Gastroesophageal sphincter (tissue), 4 donors: ENCODE data around the gene RGP1. TPM values are rescaled to one million over a fixed set of nuclear protein-coding genes. Genes with fewer than 3 reads are reported as not detected.

Source experiments
- ATAC-seq: fragments of 150-250 bp; one replicate; pipeline ENCODE4 v1.9.1; 2016; ENCODE audit warnings: mild to moderate bottlenecking, moderate library complexity
- H3K27ac ChIP-seq, 4 donors: fragments of 200-600 bp; sonication (generic) in 3 of 4; 1 replicate in 3 of 4; 2 replicates in 1 of 4; pipeline ENCODE4 v1.5.1; 2016 to 2019
- H3K27me3 ChIP-seq: fragments of 200-600 bp; sonication (generic); one replicate; pipeline ENCODE4 v1.5.1; 2019
- H3K36me3 ChIP-seq, 2 donors: fragments of 200-600 bp; sonication (generic); one replicate each; pipeline ENCODE4 v1.5.1; 2019; ENCODE audit warnings: control low read depth in 1 of 2
- H3K4me1 ChIP-seq, 3 donors: fragments of 200-600 bp; sonication (generic); 1 replicate in 2 of 3; 2 replicates in 1 of 3; pipeline ENCODE4 v1.5.1; 2016 to 2019; ENCODE audit warnings: control low read depth in 2 of 3
- H3K4me3 ChIP-seq, 2 donors: fragments of 200-600 bp; sonication (generic); one replicate each; pipeline ENCODE4 v1.5.1; 2019; ENCODE audit warnings: mild to moderate bottlenecking in 1 of 2, moderate library complexity in 1 of 2
- H3K9me3 ChIP-seq, 3 donors: fragments of 200-600 bp; sonication (generic); one replicate each; pipeline ENCODE4 v1.5.1; 2017 to 2019; ENCODE audit warnings: control low read depth in 2 of 3
- CTCF ChIP-seq, 4 experiments: fragments of 200-600 bp in 2 of 4; fragments of 450-650 bp in 2 of 4; sonication (generic) in 1 of 4; IDR thresholded peaks; one replicate each; pipeline ENCODE4 v1.5.1; 2017 to 2019; ENCODE audit warnings: antibody characterized with exemption in 4 of 4, mild to moderate bottlenecking in 2 of 4, moderate library complexity in 2 of 4
- EP300 ChIP-seq: sonication (generic); formaldehyde crosslinking; IDR thresholded peaks from one replicate; pipeline ENCODE4 v1.6.1; 2017; ENCODE audit warnings: antibody characterized with exemption, mild to moderate bottlenecking
- POLR2A ChIP-seq, 2 donors: fragments of 450-650 bp; IDR thresholded peaks; one replicate each; pipeline ENCODE4 v1.6.1; 2017; ENCODE audit warnings: antibody characterized with exemption in 2 of 2, mild to moderate bottlenecking in 2 of 2, moderate library complexity in 1 of 2
- POLR2AphosphoS5 ChIP-seq: sonication (generic); formaldehyde crosslinking; IDR thresholded peaks from one replicate; pipeline ENCODE4 v1.6.1; 2017; ENCODE audit warnings: antibody characterized with exemption
- WGBS, 2 donors: methylation state at CpG; one replicate each; pipeline ENCODE4 v1.1.5; 2018; ENCODE audit warnings: low coverage in 1 of 2; 5-methylcytosine and 5-hydroxymethylcytosine counted together
- total RNA-seq, 4 donors: library from RNA; depleted of rRNA; stranded (reverse); fragments of >200 nt; gene quantifications; one replicate each; pipeline ENCODE4 v1.1.0, GENCODE V29; 2016

RGP1 gene
- total RNA-seq, 4 donors from 2014 or later = 19.7 to 34.4 (median 23.4) TPM

GRCh38 chr9:35703906-35704672, 45.0 kb upstream of the RGP1 start:
- Histone ChIP-seq H3K27ac (peak overlapping the region in 3 of 4 donors; percentile 96 to 99 (median 98)), H3K27me3 (no peaks in the 10 kb centered on the region), H3K4me3 (no peak overlapping the region), H3K36me3 (peaks cover 13 to 100% of the 10 kb centered on the region in 2 donors), H3K9me3 (no peaks in the 10 kb centered on the region), H3K4me1 (peaks cover 0 to 2% (median 0%) of the 10 kb centered on the region in 3 donors)
- ATAC-seq = no peak
- TF ChIP-seq POLR2AphosphoS5 (peak; percentile 14), CTCF (IDR thresholded peaks at IDR 0.05) (no peak)
- WGBS, 2 donors = 79 to 83% methylated on average over 6 to 10 of the region's 26 CpGs

GRCh38 chr9:35705372-35705771, 43.7 kb upstream of the RGP1 start:
- WGBS, 2 donors = 60% methylated on average over 2 of the region's 8 CpGs; no CpG with 5 or more reads in 1 of the 2 donors
- no peak for TF ChIP-seq POLR2A (IDR thresholded peaks at IDR 0.05)
- no peak for TF ChIP-seq EP300
- no peak for TF ChIP-seq CTCF (IDR thresholded peaks at IDR 0.05)
- no peak for TF ChIP-seq POLR2AphosphoS5
- H3K4me1 ChIP-seq = no peaks in the 10 kb centered on the region
- no peak for ATAC-seq
- no peaks in the 10 kb centered on the region for H3K9me3 ChIP-seq
- no peak overlapping the region for H3K4me3 ChIP-seq
- no peaks in the 10 kb centered on the region for H3K27me3 ChIP-seq
- H3K36me3 ChIP-seq = peaks cover 13 to 100% of the 10 kb centered on the region in 2 donors
- peak overlapping the region in 3 of 4 donors; percentile 96 to 99 (median 98) for H3K27ac ChIP-seq

- Histone ChIP-seq H3K4me3 (no peak overlapping the region), H3K27me3 (no peaks in the 10 kb centered on the region), H3K4me1 (no peaks in the 10 kb centered on the region), H3K9me3 (no peaks in the 10 kb centered on the region), H3K36me3 (peaks cover 13 to 100% of the 10 kb centered on the region in 2 donors), H3K27ac (peak overlapping the region in 3 of 4 donors; percentile 96 to 99 (median 98))
- TF ChIP-seq POLR2AphosphoS5 (no peak), CTCF (IDR thresholded peaks at IDR 0.05) (no peak), EP300 (no peak), POLR2A (IDR thresholded peaks at IDR 0.05) (no peak)
- 92% methylated on average over 2 of the region's 7 CpGs; no CpG with 5 or more reads in 1 of the 2 donors for WGBS, 2 donors
- no peak for ATAC-seq
Measured at GRCh38 chr9:35705836-35706430, 43.2 kb upstream of the RGP1 start.

GRCh38 chr9:35706951-35707350, 42.1 kb upstream of the RGP1 start:
- H3K4me3 ChIP-seq = no peak overlapping the region
- no CpG with 5 or more reads among the region's 10 CpGs for WGBS, 2 donors
- TF ChIP-seq CTCF (IDR thresholded peaks at IDR 0.05) (no peak), EP300 (no peak), POLR2AphosphoS5 (no peak), POLR2A (IDR thresholded peaks at IDR 0.05) (no peak)
- peak overlapping the region in 3 of 4 donors; percentile 96 to 99 (median 98) for H3K27ac ChIP-seq
- no peaks in the 10 kb centered on the region for H3K9me3 ChIP-seq
- H3K36me3 ChIP-seq = peaks cover 13 to 100% of the 10 kb centered on the region in 2 donors
- no peak for ATAC-seq
- no peaks in the 10 kb centered on the region for H3K27me3 ChIP-seq
- no peaks in the 10 kb centered on the region for H3K4me1 ChIP-seq

- Histone ChIP-seq H3K27me3 (no peaks in the 10 kb centered on the region), H3K4me1 (no peaks in the 10 kb centered on the region), H3K4me3 (no peak overlapping the region), H3K9me3 (no peaks in the 10 kb centered on the region), H3K27ac (peak overlapping the region in 3 of 4 donors; percentile 96 to 99 (median 98)), H3K36me3 (peaks cover 13 to 100% of the 10 kb centered on the region in 2 donors)
- no CpG with 5 or more reads among the region's 4 CpGs for WGBS, 2 donors
- no peak for ATAC-seq
- TF ChIP-seq CTCF (IDR thresholded peaks at IDR 0.05) (no peak), EP300 (no peak), POLR2AphosphoS5 (no peak), POLR2A (IDR thresholded peaks at IDR 0.05) (no peak)
Measured at GRCh38 chr9:35708146-35708545, 40.9 kb upstream of the RGP1 start.
